OCI-LY3 (cell line): ENCODE measurements around the gene EFNA5.

ENCODE experiments used
- H2AFZ ChIP-seq: fragments of 200-600, 300-600 bp; shearing (Covaris generic); 2 replicates; pipeline ENCODE4 v1.6.0; 2014; ENCODE audit warnings: antibody characterized with exemption, low read depth, low read length
- H3K27ac ChIP-seq: fragments of 200-600, 300-600 bp; sonication (generic); 2 replicates; pipeline ENCODE4 v1.5.1; 2014; ENCODE audit warnings: mild to moderate bottlenecking, low read length, moderate library complexity, mixed read lengths
- H3K27me3 ChIP-seq: fragments of 200-600, 300-600 bp; sonication (generic); 2 replicates; pipeline ENCODE4 v1.6.1; 2014; ENCODE audit warnings: low read depth, low read length, mixed read lengths
- H3K36me3 ChIP-seq: fragments of 200-600, 300-600 bp; sonication (generic); replicated peaks from 2 replicates; pipeline ENCODE3; 2014; ENCODE audit warnings: low read depth, low read length, mixed read lengths
- H3K4me1 ChIP-seq: fragments of 300-600, 200-600 bp; sonication (generic); 2 replicates; pipeline ENCODE4 v1.6.1; 2014; ENCODE audit warnings: low read length, mixed read lengths
- H3K4me2 ChIP-seq: fragments of 200-600, 300-600 bp; sonication (generic); 2 replicates; pipeline ENCODE4 v1.6.1; 2014; ENCODE audit warnings: low read length, mixed read lengths
- H3K4me3 ChIP-seq: fragments of 300-600, 200-600 bp; sonication (generic); 2 replicates; pipeline ENCODE4 v1.5.1; 2014; ENCODE audit warnings: antibody characterized with exemption, mild to moderate bottlenecking, low read length, moderate library complexity
- H3K79me2 ChIP-seq: fragments of 300-600, 200-600 bp; shearing (Covaris generic); 2 replicates; pipeline ENCODE4 v1.6.1; 2014; ENCODE audit warnings: mild to moderate bottlenecking, low read length, mixed read lengths
- H3K9ac ChIP-seq: fragments of 300-600, 200-600 bp; shearing (Covaris generic); 2 replicates; pipeline ENCODE4 v1.6.0; 2014; ENCODE audit warnings: mild to moderate bottlenecking, low read length, moderate library complexity
- H3K9me3 ChIP-seq: fragments of 200-600, 300-600 bp; shearing (Covaris generic); 2 replicates; pipeline ENCODE4 v1.6.1; 2014; ENCODE audit warnings: low read length, mixed read lengths; ENCODE audit not compliant: insufficient read depth
- H4K20me1 ChIP-seq: fragments of 200-600, 300-600 bp; sonication (generic); 2 replicates; pipeline ENCODE4 v1.6.1; 2016; ENCODE audit warnings: low read length, mixed read lengths; ENCODE audit not compliant: insufficient read depth
- CTCF ChIP-seq: fragments of 200-600, 300-600 bp; sonication (generic); IDR thresholded peaks from 2 replicates; pipeline ENCODE4 v1.5.1; 2014; ENCODE audit warnings: antibody characterized with exemption, low read length, low read depth
- EZH2phosphoT487 ChIP-seq: fragments of 200-600 bp; shearing (Covaris generic); IDR thresholded peaks from 2 replicates; pipeline ENCODE4 v1.6.1; 2018; ENCODE audit warnings: antibody characterized with exemption, mixed run types, low read depth

The EFNA5 gene

GRCh38 chr5:107367480-107367879 lies 303.3 kb downstream of the EFNA5 start:
- Histone ChIP-seq H3K79me2 (no peaks in the 10 kb centered on the region), H3K27me3 (no peaks in the 10 kb centered on the region), H3K9ac (no peak overlapping the region), H2AFZ (no peak overlapping the region), H3K27ac (no peak overlapping the region), H3K36me3 (no peaks in the 10 kb centered on the region), H3K9me3 (no peaks in the 10 kb centered on the region), H3K4me2 (no peak overlapping the region), H4K20me1 (no peaks in the 10 kb centered on the region), H3K4me1 (peaks cover 9% of the 10 kb centered on the region), H3K4me3 (no peak overlapping the region)
- no peak for TF ChIP-seq EZH2phosphoT487

- H3K27ac ChIP-seq = no peak overlapping the region
- H3K36me3 ChIP-seq = no peaks in the 10 kb centered on the region
- H3K27me3 ChIP-seq = no peaks in the 10 kb centered on the region
- H3K4me2 ChIP-seq = peak overlapping the region; percentile 64
- no peak overlapping the region for H3K9ac ChIP-seq
- H2AFZ ChIP-seq = 0 out of 2 replicates have a peak overlapping the region, but pooled peaks have one; percentile 46
- H3K9me3 ChIP-seq = no peaks in the 10 kb centered on the region
- peaks cover 9% of the 10 kb centered on the region for H3K4me1 ChIP-seq
- no peaks in the 10 kb centered on the region for H3K79me2 ChIP-seq
- H3K4me3 ChIP-seq = peak overlapping the region; percentile 23
- H4K20me1 ChIP-seq = no peaks in the 10 kb centered on the region
- TF ChIP-seq CTCF (no peak), EZH2phosphoT487 (no peak)
Measured at GRCh38 chr5:107365320-107366109, 305.2 kb downstream of the EFNA5 start.

GRCh38 chr5:107364443-107365319 lies 306.1 kb downstream of the EFNA5 start:
- H3K9ac ChIP-seq = no peak overlapping the region
- no peak overlapping the region for H3K4me3 ChIP-seq
- no peak overlapping the region for H3K4me2 ChIP-seq
- no peaks in the 10 kb centered on the region for H3K27me3 ChIP-seq
- no peaks in the 10 kb centered on the region for H3K36me3 ChIP-seq
- H2AFZ ChIP-seq = no peak overlapping the region
- TF ChIP-seq CTCF (no peak), EZH2phosphoT487 (no peak)
- H3K79me2 ChIP-seq = no peaks in the 10 kb centered on the region
- H3K27ac ChIP-seq = no peak overlapping the region
- H3K9me3 ChIP-seq = no peaks in the 10 kb centered on the region
- H3K4me1 ChIP-seq = peaks cover 9% of the 10 kb centered on the region
- H4K20me1 ChIP-seq = no peaks in the 10 kb centered on the region

GRCh38 chr5:107363768-107364167 lies 307.0 kb downstream of the EFNA5 start:
- no peaks in the 10 kb centered on the region for H3K36me3 ChIP-seq
- no peak overlapping the region for H2AFZ ChIP-seq
- no peaks in the 10 kb centered on the region for H3K9me3 ChIP-seq
- no peak overlapping the region for H3K4me3 ChIP-seq
- H3K27ac ChIP-seq = no peak overlapping the region
- no peak for TF ChIP-seq CTCF
- no peak for TF ChIP-seq EZH2phosphoT487
- peaks cover 9% of the 10 kb centered on the region for H3K4me1 ChIP-seq
- H3K4me2 ChIP-seq = no peak overlapping the region
- no peaks in the 10 kb centered on the region for H4K20me1 ChIP-seq
- no peaks in the 10 kb centered on the region for H3K27me3 ChIP-seq
- no peak overlapping the region for H3K9ac ChIP-seq
- H3K79me2 ChIP-seq = no peaks in the 10 kb centered on the region
